Smooth muscle cell (in vitro differentiated cells): ENCODE measurements around the gene HDLBP. TPM values are rescaled to one million over a fixed set of nuclear protein-coding genes. Genes with fewer than 3 reads are reported as not detected.

Experiments used
- DNase-seq: peaks from one replicate; lab custom pipeline; 2025; ENCODE audit not compliant: unreplicated experiment; lab: John Stamatoyannopoulos, UW
- H2AFZ ChIP-seq: fragments of 200-600 bp; sonication (generic); 2 replicates; pipeline ENCODE4 v1.6.0; 2016; ENCODE audit warnings: antibody characterized with exemption, low read depth, mild to moderate bottlenecking
- H3F3A ChIP-seq: fragments of 200-600 bp; sonication (generic); 2 replicates; pipeline ENCODE4 v1.6.0; 2017; ENCODE audit warnings: antibody characterized with exemption, low read depth
- H3K27ac ChIP-seq: fragments of 200-600 bp; sonication (generic); 2 replicates; pipeline ENCODE4 v1.5.1; 2016; ENCODE audit warnings: low read depth, mild to moderate bottlenecking
- H3K27me3 ChIP-seq: fragments of 200-600 bp; sonication (generic); 2 replicates; pipeline ENCODE4 v1.6.1; 2016; ENCODE audit warnings: low read depth, mild to moderate bottlenecking
- H3K36me3 ChIP-seq: fragments of 200-600 bp; sonication (generic); 2 replicates; pipeline ENCODE4 v1.5.1; 2016; ENCODE audit warnings: low read depth
- H3K4me1 ChIP-seq: fragments of 200-600 bp; sonication (generic); 2 replicates; pipeline ENCODE4 v1.5.1; 2016; ENCODE audit warnings: low read depth
- H3K4me2 ChIP-seq: fragments of 200-600 bp; sonication (generic); 2 replicates; pipeline ENCODE4 v1.6.0; 2016; ENCODE audit warnings: mild to moderate bottlenecking
- H3K4me3 ChIP-seq: fragments of 200-600 bp; sonication (generic); 2 replicates; pipeline ENCODE4 v1.5.1; 2016; ENCODE audit warnings: mild to moderate bottlenecking
- H3K79me2 ChIP-seq: fragments of 200-600 bp; sonication (generic); 2 replicates; pipeline ENCODE4 v1.6.0; 2016; ENCODE audit warnings: low read depth, mild to moderate bottlenecking
- H3K9ac ChIP-seq: fragments of 200-600 bp; sonication (generic); 2 replicates; pipeline ENCODE4 v1.6.0; 2016; ENCODE audit warnings: low read depth
- H3K9me3 ChIP-seq: fragments of 200-600 bp; sonication (generic); replicated peaks from 2 replicates; pipeline ENCODE4 v1.5.1; 2016; ENCODE audit warnings: low read depth
- H4K20me1 ChIP-seq: fragments of 200-600 bp; sonication (generic); 2 replicates; pipeline ENCODE4 v1.6.0; 2016; ENCODE audit warnings: low read depth
- WGBS: methylation state at CpG from one replicate; pipeline ENCODE4 v1.1.7; 2016; ENCODE audit warnings: low lambda C conversion rate; 5-methylcytosine and 5-hydroxymethylcytosine counted together
- polyA plus RNA-seq: library from polyadenylated mRNA; unstranded; fragments of >200 nt; fragmentation: Nextera tagmentation; extraction: Ambion mirVana; gene quantifications from 2 replicates; pipeline ENCODE4 v1.2.1, GENCODE V29; 2016
- total RNA-seq: library from RNA; depleted of rRNA; stranded (reverse); fragments of >200 nt; gene quantifications from 2 replicates; pipeline ENCODE4 v1.2.3, GENCODE V29; 2014
- TF ChIP-seq, protein P1 (sequence below): fragments of 200-600 bp; sonication (generic); IDR thresholded peaks from 2 replicates; pipeline ENCODE4 v1.5.1; 2017; ENCODE audit warnings: borderline replicate concordance, mild to moderate bottlenecking, antibody characterized with exemption; ENCODE audit not compliant: insufficient read depth, poor library complexity, severe bottlenecking

The HDLBP gene
- total and polyA plus RNA-seq, 2 experiments from 2014 or later: 504 to 545 TPM

DNA sequence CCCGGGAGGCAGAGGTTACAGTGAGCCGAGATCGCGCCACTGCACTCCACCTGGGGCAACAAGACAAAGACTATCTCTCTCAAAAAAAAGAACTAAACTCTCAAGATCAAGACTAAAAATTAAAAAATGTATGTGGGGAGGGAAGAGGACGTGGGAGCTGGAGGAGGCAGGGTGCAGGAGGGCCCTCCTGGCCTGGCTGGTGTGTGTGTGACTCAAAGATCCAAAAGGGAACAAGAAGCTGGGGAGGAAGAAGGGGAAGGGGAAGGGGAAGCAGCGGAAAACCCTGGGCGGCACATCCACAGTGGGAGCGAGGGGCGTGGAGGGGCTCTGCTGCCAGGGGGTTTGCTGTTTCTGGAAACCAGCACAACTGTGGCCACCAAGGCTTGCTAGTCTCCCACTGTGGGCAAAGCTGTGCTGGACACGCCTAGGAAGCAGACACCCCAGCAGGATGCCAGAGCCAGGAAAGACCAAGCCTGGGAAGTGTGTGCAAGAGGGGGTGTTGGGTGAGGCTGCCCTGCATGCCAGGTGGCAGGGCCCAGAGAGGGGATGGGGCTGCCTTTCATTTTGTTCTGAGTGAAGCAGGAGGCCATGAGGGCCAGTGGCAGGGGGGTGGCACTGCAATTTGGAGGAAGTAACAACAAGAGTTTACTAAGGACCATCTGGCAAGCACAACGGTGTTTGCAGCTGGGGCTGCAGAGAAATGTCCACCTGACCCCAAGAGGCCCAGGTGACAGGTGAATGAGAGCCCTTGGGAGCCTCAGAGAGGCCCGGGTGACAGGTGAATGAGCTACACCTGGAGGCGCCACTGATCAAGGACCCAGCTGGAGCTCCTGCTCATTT, 82.5 kb downstream of the HDLBP start:
- WGBS: 94% methylated on average over 13 of the region's 13 CpGs
- H3K4me3 ChIP-seq: no peak overlapping the region
- H3K9ac ChIP-seq: no peak overlapping the region

DNA sequence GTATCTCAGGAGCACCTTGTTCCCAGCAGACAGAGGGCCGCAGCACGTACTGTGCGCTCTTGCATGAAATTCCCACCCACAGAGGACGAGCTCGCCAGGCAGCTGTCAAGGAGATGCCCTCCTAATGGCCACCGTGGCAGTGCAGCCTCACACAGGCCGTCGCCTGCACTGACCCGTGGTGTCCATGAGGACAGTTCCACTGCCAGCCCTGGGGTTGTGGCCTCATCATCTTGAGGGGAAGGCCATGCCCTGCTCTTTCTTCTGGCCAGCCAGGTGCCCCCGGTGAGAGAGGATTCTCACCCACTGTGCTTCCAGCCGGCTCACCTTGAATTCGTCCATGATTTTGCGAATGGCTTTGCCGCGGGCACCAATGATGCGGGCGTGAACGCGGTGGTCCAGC, 85.0 kb downstream of the HDLBP start:
- Histone ChIP-seq H3F3A (peaks cover 56% of the 10 kb centered on the region), H3K79me2 (peaks cover 8% of the 10 kb centered on the region), H3K4me2 (no peak overlapping the region), H3K9ac (no peak overlapping the region), H3K4me3 (no peak overlapping the region), H3K36me3 (no peaks in the 10 kb centered on the region), H4K20me1 (peaks cover 100% of the 10 kb centered on the region), H3K4me1 (no peaks in the 10 kb centered on the region), H3K27me3 (no peaks in the 10 kb centered on the region), H3K27ac (no peak overlapping the region), H3K9me3 (no peaks in the 10 kb centered on the region), H2AFZ (no peak overlapping the region)
- no peak for DNase-seq
- TF ChIP-seq, protein P1, sequence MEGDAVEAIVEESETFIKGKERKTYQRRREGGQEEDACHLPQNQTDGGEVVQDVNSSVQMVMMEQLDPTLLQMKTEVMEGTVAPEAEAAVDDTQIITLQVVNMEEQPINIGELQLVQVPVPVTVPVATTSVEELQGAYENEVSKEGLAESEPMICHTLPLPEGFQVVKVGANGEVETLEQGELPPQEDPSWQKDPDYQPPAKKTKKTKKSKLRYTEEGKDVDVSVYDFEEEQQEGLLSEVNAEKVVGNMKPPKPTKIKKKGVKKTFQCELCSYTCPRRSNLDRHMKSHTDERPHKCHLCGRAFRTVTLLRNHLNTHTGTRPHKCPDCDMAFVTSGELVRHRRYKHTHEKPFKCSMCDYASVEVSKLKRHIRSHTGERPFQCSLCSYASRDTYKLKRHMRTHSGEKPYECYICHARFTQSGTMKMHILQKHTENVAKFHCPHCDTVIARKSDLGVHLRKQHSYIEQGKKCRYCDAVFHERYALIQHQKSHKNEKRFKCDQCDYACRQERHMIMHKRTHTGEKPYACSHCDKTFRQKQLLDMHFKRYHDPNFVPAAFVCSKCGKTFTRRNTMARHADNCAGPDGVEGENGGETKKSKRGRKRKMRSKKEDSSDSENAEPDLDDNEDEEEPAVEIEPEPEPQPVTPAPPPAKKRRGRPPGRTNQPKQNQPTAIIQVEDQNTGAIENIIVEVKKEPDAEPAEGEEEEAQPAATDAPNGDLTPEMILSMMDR: no peak
- 97% methylated on average over 19 of the region's 19 CpGs for WGBS

More for the DNA sequence above, 82.5 kb downstream of the HDLBP start:
- no peak overlapping the region for H3K4me2 ChIP-seq
- H3K27me3 ChIP-seq: no peaks in the 10 kb centered on the region
- no peak for DNase-seq
- H3K36me3 ChIP-seq: peaks cover 15% of the 10 kb centered on the region
- H3K79me2 ChIP-seq: peaks cover 21% of the 10 kb centered on the region
- no peaks in the 10 kb centered on the region for H3K4me1 ChIP-seq
- H3K9me3 ChIP-seq: no peaks in the 10 kb centered on the region
- no peak overlapping the region for H3K27ac ChIP-seq
- TF ChIP-seq, protein P1: no peak
- H4K20me1 ChIP-seq: peaks cover 100% of the 10 kb centered on the region
- H3F3A ChIP-seq: peaks cover 59% of the 10 kb centered on the region
- no peak overlapping the region for H2AFZ ChIP-seq

GRCh38 chr2:241229563-241230401, 85.7 kb downstream of the HDLBP start:
- WGBS: 95% methylated on average over 29 of the region's 29 CpGs
- Histone ChIP-seq H3K4me3 (no peak overlapping the region), H3K9ac (no peak overlapping the region), H3K27me3 (no peaks in the 10 kb centered on the region), H3K4me2 (no peak overlapping the region), H2AFZ (no peak overlapping the region), H3K4me1 (no peaks in the 10 kb centered on the region), H4K20me1 (peaks cover 100% of the 10 kb centered on the region), H3K79me2 (peaks cover 8% of the 10 kb centered on the region), H3K9me3 (no peaks in the 10 kb centered on the region), H3F3A (peaks cover 58% of the 10 kb centered on the region), H3K36me3 (no peaks in the 10 kb centered on the region), H3K27ac (no peak overlapping the region)
- no peak for DNase-seq
- TF ChIP-seq, protein P1: no peak
